ENCODE data around the gene CAB39L.

- TF ChIP-seq MAX (IDR thresholded peaks at IDR 0.05) (no peak), EP300 (IDR thresholded peaks at IDR 0.05; ENCODE audit: borderline replicate concordance) (no peak), REST (IDR thresholded peaks at IDR 0.05; ENCODE audit: low read depth) (no peak), CEBPB (IDR thresholded peaks at IDR 0.05) (no peak), CREB1 (IDR thresholded peaks at IDR 0.05; ENCODE audit: low read depth) (no peak), RAD21 (IDR thresholded peaks at IDR 0.05; ENCODE audit: low read depth) (no peak), EGR1 (IDR thresholded peaks at IDR 0.05) (no peak)
Observed at GRCh38 chr13:49452725-49453457, 9.0 kb upstream of the CAB39L start.

All from Ishikawa (cell line).